ENCODE measurements around the gene E2F6.

- TF ChIP-seq EZH2 (IDR thresholded peaks at IDR 0.05) (no peak), POLR2AphosphoS5 (IDR thresholded peaks at IDR 0.05; ENCODE audit: borderline replicate concordance, low read depth, low read length) (no peak; the same call in 1 of the 2 replicates)
Measured at GRCh38 chr2:11446733-11447248, 19.2 kb downstream of the E2F6 start.
